ENCODE measurements around the gene HDAC4.

GRCh38 chr2:239366740-239367139, 34.1 kb downstream of the HDAC4 start:
- TF ChIP-seq ZBTB7A (IDR thresholded peaks at IDR 0.05; ENCODE audit: low read depth) = no peak
- TF ChIP-seq, protein P1, sequence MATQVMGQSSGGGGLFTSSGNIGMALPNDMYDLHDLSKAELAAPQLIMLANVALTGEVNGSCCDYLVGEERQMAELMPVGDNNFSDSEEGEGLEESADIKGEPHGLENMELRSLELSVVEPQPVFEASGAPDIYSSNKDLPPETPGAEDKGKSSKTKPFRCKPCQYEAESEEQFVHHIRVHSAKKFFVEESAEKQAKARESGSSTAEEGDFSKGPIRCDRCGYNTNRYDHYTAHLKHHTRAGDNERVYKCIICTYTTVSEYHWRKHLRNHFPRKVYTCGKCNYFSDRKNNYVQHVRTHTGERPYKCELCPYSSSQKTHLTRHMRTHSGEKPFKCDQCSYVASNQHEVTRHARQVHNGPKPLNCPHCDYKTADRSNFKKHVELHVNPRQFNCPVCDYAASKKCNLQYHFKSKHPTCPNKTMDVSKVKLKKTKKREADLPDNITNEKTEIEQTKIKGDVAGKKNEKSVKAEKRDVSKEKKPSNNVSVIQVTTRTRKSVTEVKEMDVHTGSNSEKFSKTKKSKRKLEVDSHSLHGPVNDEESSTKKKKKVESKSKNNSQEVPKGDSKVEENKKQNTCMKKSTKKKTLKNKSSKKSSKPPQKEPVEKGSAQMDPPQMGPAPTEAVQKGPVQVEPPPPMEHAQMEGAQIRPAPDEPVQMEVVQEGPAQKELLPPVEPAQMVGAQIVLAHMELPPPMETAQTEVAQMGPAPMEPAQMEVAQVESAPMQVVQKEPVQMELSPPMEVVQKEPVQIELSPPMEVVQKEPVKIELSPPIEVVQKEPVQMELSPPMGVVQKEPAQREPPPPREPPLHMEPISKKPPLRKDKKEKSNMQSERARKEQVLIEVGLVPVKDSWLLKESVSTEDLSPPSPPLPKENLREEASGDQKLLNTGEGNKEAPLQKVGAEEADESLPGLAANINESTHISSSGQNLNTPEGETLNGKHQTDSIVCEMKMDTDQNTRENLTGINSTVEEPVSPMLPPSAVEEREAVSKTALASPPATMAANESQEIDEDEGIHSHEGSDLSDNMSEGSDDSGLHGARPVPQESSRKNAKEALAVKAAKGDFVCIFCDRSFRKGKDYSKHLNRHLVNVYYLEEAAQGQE (IDR thresholded peaks at IDR 0.05; ENCODE audit: low read depth) = no peak
- no peak for TF ChIP-seq NFIC (IDR thresholded peaks at IDR 0.05)
- TF ChIP-seq CREB1 (IDR thresholded peaks at IDR 0.05; ENCODE audit: low read depth) = no peak
- TF ChIP-seq TEAD4 (IDR thresholded peaks at IDR 0.05) = no peak
- TF ChIP-seq CEBPB (IDR thresholded peaks at IDR 0.05) = no peak
- TF ChIP-seq TCF12 (IDR thresholded peaks at IDR 0.05; ENCODE audit: low read depth) = no peak

All from Ishikawa (cell line).